ENCODE measurements around the gene DNHD1.
"Not testable (repeated sequence)": the region's sequence is repeated elsewhere in the genome, so short reads cannot be mapped to it uniquely, and the experiment has no call there.

Gene DNHD1

DNA sequence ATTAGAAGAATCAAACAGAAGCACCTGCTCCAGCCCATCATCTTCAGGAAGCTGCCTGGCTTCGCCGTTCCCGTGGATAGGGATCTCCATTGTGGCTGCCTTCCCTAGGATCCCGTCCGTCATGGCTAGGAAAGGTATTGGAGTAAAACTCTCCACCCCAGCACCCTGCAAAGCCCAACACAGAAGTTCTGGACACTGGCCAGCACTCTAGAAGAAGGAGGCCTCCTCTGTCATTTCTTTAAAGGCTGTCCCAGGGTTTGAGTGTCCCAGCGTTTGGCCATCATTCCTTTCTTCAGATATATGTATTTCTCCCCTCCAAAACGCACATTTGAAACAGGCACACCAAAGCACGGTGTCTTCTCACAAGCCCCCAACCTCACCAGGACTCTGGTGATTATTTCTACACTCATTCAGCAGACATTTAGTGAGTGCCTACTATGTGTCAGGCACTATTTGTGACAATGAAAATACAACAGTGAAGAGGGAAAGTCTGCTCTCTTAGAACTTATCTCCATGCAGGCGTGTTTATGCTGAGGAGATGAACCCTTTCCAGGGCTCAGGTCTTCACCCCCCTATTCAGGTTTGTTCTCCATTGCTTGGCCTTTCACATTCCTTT lies 16.7 kb upstream of the DNHD1 start:
- DNase-seq = no peak

DNA sequence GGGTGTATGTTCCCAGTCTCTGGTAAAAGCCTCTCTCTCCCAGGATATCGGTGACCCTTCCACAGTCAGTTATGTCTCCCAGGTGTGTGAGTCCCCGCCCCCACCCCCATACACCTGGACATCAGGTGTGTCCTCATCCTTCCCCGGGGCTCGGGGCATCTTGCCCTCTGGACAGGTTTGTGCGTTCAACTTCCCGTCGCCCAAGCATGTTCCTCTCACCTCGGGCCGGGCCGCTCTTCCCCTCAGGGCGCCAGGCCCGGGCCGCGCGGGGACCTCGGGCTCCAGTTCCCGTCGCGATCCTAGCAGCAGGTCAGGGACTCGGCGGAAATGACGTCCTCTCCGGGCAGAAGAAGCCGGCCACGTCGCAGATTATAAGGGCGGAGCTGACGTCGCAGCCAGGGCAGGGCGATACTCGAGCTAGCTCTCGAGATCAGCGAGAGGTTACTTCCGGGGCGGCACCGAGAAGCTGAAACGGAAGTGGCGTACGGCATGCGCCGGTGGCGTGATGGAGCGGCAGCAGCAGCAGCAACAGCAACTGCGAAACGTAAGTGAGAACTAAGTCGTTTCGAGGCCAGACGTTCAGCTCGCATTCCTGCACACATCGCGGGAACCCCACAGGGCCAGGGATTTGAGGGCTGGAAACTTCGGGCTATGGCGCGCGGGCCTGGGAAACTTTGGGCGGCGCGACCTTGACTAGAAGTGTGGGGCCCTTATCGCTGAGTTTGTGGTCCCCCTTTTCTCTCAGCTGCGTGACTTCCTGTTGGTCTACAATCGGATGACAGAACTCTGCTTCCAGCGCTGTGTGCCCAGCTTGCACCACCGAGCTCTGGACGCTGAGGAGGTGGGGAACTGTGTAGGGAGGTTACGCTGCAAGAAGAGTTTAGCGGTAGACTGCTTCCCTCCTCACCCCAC lies 15.8 kb upstream of the DNHD1 start, which contains the start of the genes ARFIP2 and TIMM10B:
Gene ARFIP2, minus strand, starts transcription at position 320 of the 912 bp plus-strand sequence. CDS start 910 bp downstream, outside the sequence.
Gene TIMM10B, plus strand, starts transcription at position 490 of the 912 bp plus-strand sequence. Its CDS starts 16 bp downstream, at position 506.
- DNase-seq = peak; percentile 94 to 98 (median 98)

DNA sequence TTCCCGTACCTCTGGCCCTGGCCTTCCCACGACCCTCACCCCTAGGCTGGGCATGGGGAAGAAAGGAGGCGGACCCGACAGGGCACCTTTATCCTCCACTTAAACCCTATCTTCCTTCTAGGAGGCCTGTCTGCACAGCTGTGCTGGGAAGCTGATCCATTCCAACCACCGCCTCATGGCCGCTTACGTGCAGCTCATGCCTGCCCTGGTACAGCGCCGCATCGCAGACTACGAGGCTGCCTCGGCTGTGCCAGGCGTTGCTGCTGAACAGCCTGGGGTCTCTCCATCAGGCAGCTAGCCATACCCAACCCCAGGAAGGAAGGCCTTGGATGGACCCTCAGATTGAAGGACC lies 15.2 kb upstream of the DNHD1 start:
- no peak for DNase-seq

DNA sequence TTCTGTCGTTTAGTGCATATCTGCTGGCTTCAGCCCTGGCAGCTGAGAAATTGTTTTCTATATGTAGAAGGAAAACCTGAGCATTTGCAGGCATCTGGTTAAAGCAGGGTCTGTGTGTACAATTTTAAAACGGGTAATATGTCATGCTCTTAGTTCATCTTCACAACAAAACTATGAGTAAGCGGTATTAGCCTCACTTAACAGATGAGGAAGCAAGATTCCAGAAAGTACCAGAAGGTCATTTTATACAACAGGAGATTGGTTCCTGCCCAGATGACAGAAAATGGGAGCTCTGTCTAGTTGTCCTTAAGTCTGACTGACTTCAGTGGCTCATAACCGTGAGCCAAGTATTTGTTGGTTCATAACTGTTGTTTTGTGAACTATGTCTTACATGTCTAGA lies 14.6 kb upstream of the DNHD1 start:
- DNase-seq = no peak

DNA sequence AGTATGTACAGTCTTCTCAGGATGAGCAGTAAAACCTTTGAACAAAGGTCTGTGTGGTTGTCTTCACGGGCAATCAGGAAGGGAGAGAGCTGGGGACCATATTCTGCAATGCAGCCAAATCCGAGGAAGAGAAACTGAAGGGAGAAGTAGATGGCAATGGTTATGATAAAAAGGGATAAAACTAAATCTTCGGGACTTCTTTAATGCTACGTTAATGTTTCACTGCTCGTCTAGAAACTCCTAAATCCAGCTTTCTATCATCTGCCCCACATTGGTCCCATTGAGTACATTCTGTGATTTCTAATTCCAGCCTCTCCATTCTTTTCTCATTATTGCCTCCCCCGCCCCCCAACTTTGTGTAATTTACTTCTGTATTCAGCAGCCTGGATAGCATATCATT lies 14.1 kb upstream of the DNHD1 start:
- no peak for DNase-seq

DNA sequence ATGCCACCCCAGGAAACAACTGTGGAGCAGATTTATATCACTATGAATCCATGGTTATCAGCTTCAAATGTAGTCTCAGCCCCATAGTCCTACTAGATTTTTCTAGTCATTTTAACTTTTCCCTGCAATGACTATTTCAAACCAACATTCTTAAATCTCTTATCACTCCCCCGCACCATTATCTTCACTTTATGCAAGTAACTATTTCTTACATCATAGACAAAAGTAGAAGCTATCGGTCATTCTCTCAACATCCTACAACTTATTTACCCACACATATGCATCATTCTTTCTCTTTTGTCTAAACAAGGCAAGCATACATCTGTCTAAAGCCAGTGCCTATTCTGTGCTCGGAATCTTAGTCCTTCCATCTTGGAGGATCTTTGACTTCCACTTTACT lies 11.4 kb upstream of the DNHD1 start:
- no peak for DNase-seq

DNA sequence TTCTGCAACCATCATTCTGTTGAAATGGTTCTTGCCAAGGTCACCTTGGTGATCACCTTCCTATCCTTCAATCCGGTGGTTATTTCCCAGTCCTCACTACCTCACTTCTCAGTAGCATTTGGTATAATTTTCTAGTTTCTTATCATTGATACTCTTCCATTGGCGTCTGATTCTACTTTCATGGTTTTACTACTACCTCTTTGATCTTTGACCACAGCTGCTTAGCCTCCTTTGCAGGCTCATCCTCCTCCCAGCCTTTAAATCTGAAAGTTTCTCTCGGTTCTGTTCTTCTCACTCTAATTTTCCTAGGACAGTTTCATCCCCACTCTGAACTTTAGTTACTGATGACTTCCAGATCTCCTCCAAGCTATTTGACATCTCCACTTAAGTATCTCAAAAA lies 10.8 kb upstream of the DNHD1 start:
- DNase-seq = no peak

DNA sequence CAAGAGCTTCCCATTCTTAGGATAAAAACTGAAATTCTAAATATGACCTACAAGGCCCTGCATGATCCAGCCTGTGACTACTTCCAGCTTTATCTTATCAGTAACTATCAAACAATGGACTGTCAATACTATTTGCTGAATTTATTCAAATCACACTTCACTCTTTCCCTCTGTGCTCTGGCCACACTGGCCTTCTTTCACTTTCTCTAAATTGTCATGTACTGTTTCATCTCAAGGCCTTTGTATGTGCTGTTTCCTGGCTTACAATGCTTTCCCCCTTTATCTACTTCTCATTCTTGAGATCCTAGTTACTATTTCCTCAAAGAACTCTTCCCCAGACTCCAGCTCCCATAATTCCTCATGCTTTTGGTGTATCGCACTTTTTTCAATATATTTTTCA lies 10.1 kb upstream of the DNHD1 start:
- no peak for DNase-seq

DNA sequence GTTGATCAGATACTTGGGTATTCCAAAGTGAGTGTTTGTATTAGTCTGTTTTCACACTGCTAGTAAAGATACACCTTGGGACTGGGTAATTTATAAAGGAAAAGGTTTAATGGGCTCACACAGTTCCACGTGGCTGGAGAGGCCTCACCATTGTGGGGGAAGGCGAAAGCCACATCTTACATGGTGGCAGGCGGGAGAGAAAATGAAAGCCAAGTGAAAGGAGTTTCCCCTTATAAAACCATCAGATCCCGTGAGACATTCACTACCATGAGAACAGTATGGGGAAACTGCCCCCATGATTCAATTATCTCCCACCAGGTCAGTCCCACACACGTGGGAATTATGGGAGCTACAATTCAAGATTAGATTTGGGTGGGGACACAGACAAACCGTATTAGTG lies 8.7 kb upstream of the DNHD1 start:
- no peak for DNase-seq

DNA sequence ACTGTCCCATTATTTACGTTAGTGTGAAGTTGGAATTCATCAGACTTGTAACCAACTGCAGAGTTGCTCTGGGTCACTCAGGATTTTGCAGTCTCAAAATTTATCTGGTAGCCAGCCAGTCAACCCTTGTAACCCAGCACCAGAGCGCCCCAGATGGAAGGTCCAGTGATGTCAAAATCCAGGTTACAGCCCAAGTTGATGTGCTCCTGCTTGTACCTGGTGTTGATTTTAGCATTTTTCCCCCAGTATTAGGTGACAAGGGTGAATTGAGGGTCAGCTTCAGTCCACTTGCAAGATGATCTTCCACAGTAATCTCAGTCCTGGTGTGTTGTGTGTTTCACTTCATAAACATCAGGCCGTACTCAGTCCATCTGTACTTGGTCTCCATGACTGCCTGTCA lies 8.3 kb upstream of the DNHD1 start:
- no peak for DNase-seq

DNA sequence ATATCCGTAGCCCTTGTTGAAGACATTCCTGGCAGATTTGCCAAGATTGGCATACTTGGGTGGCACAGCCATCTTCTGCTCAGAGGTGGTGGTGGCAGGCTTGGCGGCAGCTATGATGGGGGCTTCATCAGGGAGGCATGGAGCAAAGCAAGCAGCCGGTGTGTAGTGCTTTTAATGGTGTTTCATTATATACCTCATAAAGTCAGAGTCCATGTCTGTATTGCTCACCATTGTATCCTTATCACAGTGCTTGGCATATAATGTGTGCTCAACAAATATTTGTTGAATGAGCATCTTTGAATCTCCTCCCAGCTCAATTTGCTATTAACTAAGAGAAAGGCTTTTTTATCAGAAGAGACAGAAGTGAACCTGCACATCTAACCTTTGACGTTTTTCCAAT lies 7.8 kb upstream of the DNHD1 start:
- no peak for DNase-seq

DNA sequence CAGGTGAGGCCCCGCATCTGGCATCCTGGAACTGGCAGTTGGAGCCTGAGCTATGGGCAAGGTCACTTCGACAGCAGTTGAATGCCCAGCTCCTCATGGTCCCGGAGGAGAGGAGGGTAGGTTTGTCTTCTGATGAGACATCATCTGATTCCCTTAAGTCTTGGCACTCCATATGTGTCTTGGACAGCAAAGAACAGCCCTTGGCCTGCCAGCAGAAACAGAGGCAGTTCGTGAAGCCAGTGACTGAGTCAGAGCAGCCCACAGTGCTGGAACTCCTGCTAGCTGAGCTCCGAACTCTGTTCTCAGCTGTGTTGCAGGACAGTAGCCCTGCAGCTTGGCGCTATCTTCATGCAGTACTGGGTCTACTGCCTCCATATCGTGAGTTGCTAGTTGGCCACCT lies 1.0 kb downstream of the DNHD1 start:
- DNase-seq = no peak

DNA sequence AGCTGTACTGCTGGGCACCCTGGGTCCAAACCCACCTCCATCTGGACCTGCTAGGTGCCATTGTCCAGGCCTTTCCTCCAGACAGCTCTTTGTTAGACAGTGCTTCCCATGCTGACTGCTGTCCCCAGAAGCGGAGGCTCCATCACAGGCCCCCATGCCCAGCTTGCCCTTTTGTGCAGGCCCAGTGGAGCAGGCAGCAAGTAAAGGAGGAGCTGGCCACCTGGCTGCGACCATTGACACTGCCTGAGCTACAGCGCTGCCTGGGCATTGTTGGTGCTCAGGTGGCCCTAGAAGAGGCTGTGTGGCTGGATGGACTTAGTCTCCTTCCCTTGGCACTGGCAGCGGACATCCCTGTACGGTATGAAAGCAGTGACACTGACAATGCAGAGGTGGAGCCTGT lies 1.5 kb downstream of the DNHD1 start:
- no peak for DNase-seq

DNA sequence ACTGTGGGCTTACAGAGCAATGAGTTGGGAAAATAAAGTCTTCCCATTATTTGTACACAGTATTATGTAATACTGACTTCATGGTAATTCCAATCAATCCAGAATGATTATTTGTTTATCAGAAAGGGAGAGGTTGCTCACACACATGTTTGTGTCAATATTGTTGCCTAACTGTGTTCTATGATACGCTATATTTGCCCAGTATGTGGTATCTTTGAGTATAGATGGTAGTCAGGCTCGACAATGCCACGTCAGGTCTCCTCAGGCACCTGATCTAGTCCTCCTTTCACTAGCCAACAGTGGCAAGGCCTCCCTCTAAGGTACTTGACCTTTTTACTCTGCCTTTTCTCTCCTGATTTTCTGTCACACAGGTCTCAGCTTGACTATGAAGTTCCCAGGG lies 5.3 kb downstream of the DNHD1 start:
- no peak for DNase-seq

DNA sequence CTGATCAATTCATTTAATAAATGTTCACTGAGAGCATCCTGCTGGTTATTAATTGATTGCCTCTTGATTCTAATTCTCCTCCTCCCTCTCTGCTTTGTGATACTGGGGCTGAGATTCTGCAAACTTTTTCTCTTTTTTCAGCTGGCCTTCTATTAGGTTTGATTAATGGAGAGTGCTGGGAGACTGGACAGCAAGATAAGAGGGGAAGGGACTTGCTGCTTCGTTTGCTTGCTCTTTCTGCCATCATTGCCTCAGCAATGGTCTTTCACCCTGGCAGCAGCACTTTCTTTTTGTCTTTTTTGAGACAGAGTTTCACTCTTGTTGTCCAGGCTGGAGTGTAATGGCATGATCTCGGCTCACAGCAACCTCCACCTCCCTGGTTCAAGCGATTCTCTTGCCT lies 7.1 kb downstream of the DNHD1 start:
- no peak for DNase-seq

DNA sequence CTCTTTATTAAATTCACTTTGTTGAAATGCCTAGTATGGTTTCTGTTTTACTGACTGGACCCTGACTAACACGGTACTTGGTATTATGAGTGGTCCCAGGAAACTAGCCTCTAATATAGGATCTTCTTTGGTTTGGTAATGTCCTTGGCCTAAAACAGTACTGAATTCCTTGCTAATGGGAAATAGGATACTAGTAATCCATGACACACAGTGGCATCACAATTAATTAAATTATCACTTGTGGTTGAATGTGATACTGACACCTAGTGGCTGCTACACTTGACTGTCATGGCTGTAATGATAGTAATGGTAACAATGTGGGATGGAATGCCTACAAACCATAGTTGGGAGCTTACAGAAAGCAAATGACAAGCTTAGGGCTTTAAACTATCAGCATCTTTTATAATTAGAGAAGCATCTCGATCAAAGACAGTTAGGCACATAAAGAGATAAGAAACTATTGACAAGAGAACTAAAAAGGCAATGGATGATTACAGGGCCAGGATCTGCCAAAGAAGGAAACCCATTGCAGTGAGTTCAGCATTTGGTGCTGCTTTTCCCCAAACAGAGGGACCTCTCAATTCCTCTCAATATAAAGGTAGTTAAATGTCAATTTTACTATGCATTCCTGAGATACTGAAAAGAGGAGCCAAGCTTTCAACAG lies 8.6 kb downstream of the DNHD1 start:
- peak; percentile 4 to 56 (median 41) for DNase-seq

DNA sequence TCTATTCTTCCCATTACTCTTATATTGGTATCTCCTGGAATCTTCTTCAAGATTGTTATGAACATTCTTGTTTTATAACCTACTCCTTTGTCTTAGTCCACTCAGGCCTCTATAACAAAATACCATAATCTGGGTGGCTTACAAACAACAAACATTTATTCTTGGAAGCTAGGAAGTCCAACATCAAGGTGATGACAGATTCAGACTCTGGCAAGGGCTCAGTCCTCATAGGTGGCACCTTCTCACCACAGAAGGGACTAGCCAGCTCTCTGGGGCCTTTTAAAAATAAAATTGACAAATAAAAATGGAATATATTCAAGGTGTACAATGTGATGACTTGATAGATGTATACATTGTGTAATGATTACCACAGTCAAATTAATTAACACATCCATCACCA lies 19.8 kb downstream of the DNHD1 start:
- DNase-seq = no peak

DNA sequence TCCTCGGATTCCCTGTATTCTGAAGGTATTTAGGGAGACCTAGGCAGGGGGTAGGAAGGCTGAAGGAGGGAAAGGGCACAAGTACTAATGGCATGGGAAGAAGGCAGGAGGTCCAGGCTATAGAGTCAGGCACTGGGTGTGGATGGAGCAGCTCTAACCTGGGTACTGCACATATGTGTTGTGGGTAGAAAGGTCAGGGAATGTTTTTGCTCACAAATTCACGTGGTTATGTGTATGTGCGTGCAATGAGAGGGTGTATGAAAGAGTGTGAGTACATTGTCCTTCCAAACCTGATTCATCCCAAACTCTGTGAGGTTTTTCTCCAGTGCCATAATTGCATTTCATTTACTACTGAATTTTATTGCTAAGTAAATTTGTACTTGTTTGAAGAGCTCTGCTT lies 23.2 kb downstream of the DNHD1 start:
- no peak for DNase-seq

DNA sequence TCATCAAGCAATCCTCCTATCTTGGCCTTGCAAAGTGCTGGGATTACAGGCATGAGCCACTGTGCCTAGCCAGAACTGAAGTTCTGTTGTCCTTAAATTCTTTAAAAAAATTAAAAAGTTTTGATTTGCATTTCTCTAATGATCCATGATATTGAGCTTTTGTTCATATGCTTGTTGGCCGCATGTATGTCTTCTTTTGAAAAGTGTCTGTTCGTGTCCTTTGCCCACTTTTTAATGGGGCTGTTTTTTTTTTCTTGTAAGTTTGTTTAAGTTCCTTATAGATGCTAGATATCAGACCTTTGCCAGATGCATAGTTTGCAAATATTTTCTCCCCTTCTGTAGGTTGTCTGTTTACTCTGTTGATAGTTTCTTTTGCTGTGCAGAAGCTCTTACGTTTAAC lies 24.9 kb downstream of the DNHD1 start:
- DNase-seq = not testable (repeated sequence)

DNA sequence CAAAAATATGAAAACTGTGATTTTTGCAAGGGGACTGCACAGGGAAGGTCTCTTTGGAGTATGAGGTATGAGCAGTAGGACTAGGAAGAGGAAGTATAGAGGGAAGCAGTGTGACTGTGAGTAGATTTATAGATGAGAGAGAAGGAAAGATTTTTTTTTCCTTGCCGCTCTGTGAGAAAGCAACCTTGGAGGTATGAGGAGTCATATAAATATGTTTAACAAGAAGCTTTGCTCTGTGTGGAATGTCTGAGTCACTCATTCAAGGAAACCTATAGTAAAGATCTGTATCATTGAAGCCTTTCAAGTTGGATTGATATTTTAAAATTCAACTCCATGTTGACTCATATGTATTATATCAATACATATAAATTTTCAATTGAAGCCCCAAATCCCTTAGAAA lies 26.2 kb downstream of the DNHD1 start:
- DNase-seq = no peak

DNA sequence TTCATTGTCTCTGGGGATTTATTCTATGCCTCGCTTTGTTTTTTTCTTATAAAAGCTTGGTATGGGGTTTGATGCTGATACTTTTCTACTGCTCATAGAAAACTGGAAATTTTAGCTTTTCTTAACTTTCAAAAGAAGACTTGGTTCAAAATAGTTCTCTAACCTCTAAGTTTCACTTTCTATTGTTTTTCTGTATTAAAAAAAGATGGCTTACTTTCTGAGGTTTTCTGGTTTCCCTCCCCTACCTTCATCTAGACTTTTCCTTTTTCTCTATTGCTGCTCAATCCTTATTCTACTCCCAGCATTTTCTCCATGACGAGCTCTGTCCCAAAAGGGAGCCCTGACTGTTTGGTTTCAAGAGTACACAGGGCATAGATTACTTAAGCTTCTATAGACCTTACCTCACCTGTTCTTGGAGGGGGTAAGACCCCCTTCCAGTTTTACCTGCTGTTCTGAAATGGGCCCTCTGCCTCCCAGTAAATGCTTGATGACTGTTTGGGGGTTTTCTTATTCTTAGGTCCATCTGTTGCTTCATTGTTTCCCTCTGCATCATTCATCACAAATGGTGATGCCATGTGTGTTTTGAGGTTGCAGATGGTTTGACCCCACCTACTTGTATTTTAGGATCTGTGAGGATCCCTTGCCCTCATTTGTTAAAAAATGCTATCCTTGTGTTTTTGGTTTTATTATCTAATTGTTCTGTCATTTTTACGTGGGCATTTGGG lies 29.5 kb downstream of the DNHD1 start:
- DNase-seq = no peak

DNA sequence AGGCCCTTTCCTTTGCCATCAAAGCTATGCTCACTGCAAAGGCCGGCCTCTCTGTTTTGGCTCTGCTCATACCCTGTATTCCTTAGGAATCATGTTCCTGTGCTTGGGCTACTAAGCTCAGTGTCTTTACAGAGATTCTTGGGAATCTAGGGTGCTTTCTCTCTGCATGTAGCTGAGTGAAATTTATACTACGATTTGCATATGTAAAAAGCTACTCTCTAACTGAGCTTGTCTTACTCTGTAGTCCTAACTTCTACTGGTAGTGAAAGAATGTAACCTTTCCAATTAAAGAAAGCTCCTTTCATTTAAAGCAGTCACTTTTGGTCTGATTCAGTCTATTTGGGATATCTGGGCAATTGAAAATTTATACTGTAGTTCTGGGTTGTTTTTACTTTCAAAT lies 32.2 kb downstream of the DNHD1 start:
- no peak for DNase-seq

DNA sequence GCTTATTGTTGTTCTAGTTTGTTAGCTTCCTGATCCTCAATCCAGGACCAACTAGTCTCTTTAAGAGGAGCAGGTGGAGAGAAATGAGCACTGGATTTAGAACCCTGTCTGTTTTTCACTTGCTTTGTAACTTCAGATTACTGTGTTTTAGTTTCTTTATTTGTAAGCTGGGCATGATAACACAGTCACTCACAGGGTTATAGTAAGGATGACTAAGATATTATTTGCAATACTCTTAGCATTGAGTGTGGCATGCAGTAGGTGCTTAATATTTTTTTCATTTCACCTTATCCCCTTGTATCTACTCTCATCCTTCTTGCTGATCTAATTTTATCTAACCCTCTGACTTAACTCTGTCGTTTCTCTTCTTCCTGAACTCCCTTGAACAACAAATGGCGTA lies 33.8 kb downstream of the DNHD1 start:
- DNase-seq = no peak

All from NCI-H1417 (cell line).